Measurements from ENCODE around the gene TMEM247. TPM values are rescaled to one million over a fixed set of nuclear protein-coding genes. Genes with fewer than 3 reads are reported as not detected.

TMEM247 gene
- total and polyA plus RNA-seq, 10 of the 15 experiments (the other 5 are each of a cell fraction or from before 2014, with no cell fraction given): not detected

DNA sequence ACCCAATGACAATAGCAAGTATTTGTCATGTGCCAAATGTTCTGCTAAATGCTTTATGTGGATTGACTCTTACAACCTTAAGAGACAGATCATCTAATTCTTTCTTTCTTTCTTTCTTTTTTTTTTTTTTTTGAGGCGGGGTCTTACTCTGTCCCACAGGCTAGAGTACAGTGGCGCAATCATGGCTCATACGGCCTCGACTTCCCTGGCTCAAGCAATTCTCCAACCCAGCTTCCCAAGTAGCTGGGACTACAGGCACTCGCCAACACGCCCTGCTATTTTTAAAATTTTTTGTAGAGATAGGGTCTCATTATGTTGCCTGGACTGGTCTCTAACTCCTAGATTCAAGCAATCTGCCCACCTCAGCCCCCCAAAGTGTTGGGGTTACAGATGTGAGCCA, 21.4 kb downstream of the TMEM247 start:
- Histone ChIP-seq H4K20me1 (ENCODE audit: control insufficient read depth, insufficient read depth) (no peaks in the 10 kb centered on the region), H3K9ac (ENCODE audit: control insufficient read depth, insufficient read depth, low read length) (no peak overlapping the region), H3K4me2 (ENCODE audit: control insufficient read depth, insufficient read depth) (peak overlapping the region; percentile 84; the same call in 1 of the 2 replicates), H2AFZ (ENCODE audit: control insufficient read depth, low read depth, low read length) (no peak overlapping the region), H3K27ac (ENCODE audit: control insufficient read depth, insufficient read depth) (no peak overlapping the region), H3K4me1 (ENCODE audit: control insufficient read depth, insufficient read depth, low read length) (peaks cover 8% of the 10 kb centered on the region), H3K27me3 (replicated peaks in 1 of 2; ENCODE audit: control insufficient read depth in 2 of 2, insufficient read depth in 2 of 2, low read length in 1 of 2) (0 out of 4 replicates have a peak, but pooled peaks cover 0 to 2% of the 10 kb centered on the region in 2 experiments), H3K79me2 (ENCODE audit: control insufficient read depth, insufficient read depth, low read length) (no peaks in the 10 kb centered on the region), H3K9me3 (replicated peaks; ENCODE audit: control insufficient read depth, insufficient read depth, low read length) (no peaks in the 10 kb centered on the region), H3K4me3 (no peak overlapping the region), H3K36me3 (ENCODE audit: control insufficient read depth in 2 of 2, insufficient read depth in 2 of 2, low read length in 1 of 2) (no peaks in the 10 kb centered on the region)
- ChIA-PET POLR2A (no interaction called here), RAD21 (ENCODE audit: unreplicated experiment) (no interaction called here), SMC1A (ENCODE audit: uncharacterized antibody, unreplicated experiment) (interaction anchor here (0.9 to 1.1 kb wide), 2 partner anchors 30 to 37 kb away, joined by 3 read pairs; no protein-coding TSS in a partner anchor), CTCF (no interaction called here)
- no peak for DNase-seq (ENCODE audit: low read depth, low spot score)
- WGBS (ENCODE audit: insufficient coverage, insufficient replicate concordance, low lambda C conversion rate, missing lambda C conversion rate): 92% methylated on average over 5 of the region's 6 CpGs
- in situ Hi-C loops (cut with MboI) (no loop called here), intact Hi-C loops (cut with micrococcal nuclease; ENCODE audit: unreplicated experiment) (no loop called here)
- no peak for ATAC-seq
- no TSS peak for BruUV-seq (replicated peaks)
- no peak for FAIRE-seq
- TF ChIP-seq, protein P1, sequence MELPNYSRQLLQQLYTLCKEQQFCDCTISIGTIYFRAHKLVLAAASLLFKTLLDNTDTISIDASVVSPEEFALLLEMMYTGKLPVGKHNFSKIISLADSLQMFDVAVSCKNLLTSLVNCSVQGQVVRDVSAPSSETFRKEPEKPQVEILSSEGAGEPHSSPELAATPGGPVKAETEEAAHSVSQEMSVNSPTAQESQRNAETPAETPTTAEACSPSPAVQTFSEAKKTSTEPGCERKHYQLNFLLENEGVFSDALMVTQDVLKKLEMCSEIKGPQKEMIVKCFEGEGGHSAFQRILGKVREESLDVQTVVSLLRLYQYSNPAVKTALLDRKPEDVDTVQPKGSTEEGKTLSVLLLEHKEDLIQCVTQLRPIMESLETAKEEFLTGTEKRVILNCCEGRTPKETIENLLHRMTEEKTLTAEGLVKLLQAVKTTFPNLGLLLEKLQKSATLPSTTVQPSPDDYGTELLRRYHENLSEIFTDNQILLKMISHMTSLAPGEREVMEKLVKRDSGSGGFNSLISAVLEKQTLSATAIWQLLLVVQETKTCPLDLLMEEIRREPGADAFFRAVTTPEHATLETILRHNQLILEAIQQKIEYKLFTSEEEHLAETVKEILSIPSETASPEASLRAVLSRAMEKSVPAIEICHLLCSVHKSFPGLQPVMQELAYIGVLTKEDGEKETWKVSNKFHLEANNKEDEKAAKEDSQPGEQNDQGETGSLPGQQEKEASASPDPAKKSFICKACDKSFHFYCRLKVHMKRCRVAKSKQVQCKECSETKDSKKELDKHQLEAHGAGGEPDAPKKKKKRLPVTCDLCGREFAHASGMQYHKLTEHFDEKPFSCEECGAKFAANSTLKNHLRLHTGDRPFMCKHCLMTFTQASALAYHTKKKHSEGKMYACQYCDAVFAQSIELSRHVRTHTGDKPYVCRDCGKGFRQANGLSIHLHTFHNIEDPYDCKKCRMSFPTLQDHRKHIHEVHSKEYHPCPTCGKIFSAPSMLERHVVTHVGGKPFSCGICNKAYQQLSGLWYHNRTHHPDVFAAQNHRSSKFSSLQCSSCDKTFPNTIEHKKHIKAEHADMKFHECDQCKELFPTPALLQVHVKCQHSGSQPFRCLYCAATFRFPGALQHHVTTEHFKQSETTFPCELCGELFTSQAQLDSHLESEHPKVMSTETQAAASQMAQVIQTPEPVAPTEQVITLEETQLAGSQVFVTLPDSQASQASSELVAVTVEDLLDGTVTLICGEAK (IDR thresholded peaks at IDR 0.05; ENCODE audit: borderline replicate concordance): no peak
- TF ChIP-seq TCF3 (IDR thresholded peaks at IDR 0.05; ENCODE audit: borderline replicate concordance, insufficient read depth, low read depth, low read length): no peak
- TF ChIP-seq DPF2 (IDR thresholded peaks at IDR 0.05): no peak
- TF ChIP-seq, protein P2, sequence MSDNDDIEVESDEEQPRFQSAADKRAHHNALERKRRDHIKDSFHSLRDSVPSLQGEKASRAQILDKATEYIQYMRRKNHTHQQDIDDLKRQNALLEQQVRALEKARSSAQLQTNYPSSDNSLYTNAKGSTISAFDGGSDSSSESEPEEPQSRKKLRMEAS (IDR thresholded peaks at IDR 0.05; ENCODE audit: low read depth, low read length): no peak
- TF ChIP-seq RB1 (IDR thresholded peaks at IDR 0.05; ENCODE audit: borderline replicate concordance): no peak
- no peak for TF ChIP-seq BRCA1 (IDR thresholded peaks at IDR 0.05; ENCODE audit: low read depth, low read length)
- TF ChIP-seq MEF2A (IDR thresholded peaks at IDR 0.05; ENCODE audit: insufficient read depth, low read depth, low read length): no peak
- no peak for TF ChIP-seq NFXL1 (IDR thresholded peaks at IDR 0.05; ENCODE audit: borderline replicate concordance)
- TF ChIP-seq EGR1 (IDR thresholded peaks at IDR 0.05; ENCODE audit: borderline replicate concordance in 1 of 2, low read depth in 2 of 2, low read length in 2 of 2): no peak
- TF ChIP-seq, protein P3, sequence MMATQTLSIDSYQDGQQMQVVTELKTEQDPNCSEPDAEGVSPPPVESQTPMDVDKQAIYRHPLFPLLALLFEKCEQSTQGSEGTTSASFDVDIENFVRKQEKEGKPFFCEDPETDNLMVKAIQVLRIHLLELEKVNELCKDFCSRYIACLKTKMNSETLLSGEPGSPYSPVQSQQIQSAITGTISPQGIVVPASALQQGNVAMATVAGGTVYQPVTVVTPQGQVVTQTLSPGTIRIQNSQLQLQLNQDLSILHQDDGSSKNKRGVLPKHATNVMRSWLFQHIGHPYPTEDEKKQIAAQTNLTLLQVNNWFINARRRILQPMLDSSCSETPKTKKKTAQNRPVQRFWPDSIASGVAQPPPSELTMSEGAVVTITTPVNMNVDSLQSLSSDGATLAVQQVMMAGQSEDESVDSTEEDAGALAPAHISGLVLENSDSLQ (IDR thresholded peaks at IDR 0.05): no peak
- no peak for TF ChIP-seq IKZF2 (IDR thresholded peaks at IDR 0.05)
- no peak for TF ChIP-seq GATAD2B (conservative IDR thresholded peaks at IDR 0.05; ENCODE audit: low read depth)
- TF ChIP-seq CBFB (IDR thresholded peaks at IDR 0.05; ENCODE audit: low read depth): no peak
- TF ChIP-seq, protein P4, sequence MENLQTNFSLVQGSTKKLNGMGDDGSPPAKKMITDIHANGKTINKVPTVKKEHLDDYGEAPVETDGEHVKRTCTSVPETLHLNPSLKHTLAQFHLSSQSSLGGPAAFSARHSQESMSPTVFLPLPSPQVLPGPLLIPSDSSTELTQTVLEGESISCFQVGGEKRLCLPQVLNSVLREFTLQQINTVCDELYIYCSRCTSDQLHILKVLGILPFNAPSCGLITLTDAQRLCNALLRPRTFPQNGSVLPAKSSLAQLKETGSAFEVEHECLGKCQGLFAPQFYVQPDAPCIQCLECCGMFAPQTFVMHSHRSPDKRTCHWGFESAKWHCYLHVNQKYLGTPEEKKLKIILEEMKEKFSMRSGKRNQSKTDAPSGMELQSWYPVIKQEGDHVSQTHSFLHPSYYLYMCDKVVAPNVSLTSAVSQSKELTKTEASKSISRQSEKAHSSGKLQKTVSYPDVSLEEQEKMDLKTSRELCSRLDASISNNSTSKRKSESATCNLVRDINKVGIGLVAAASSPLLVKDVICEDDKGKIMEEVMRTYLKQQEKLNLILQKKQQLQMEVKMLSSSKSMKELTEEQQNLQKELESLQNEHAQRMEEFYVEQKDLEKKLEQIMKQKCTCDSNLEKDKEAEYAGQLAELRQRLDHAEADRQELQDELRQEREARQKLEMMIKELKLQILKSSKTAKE (IDR thresholded peaks at IDR 0.05; ENCODE audit: low read depth, poor library complexity, severe bottlenecking): no peak
- TF ChIP-seq, protein P5, sequence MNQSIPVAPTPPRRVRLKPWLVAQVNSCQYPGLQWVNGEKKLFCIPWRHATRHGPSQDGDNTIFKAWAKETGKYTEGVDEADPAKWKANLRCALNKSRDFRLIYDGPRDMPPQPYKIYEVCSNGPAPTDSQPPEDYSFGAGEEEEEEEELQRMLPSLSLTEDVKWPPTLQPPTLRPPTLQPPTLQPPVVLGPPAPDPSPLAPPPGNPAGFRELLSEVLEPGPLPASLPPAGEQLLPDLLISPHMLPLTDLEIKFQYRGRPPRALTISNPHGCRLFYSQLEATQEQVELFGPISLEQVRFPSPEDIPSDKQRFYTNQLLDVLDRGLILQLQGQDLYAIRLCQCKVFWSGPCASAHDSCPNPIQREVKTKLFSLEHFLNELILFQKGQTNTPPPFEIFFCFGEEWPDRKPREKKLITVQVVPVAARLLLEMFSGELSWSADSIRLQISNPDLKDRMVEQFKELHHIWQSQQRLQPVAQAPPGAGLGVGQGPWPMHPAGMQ (IDR thresholded peaks at IDR 0.05; ENCODE audit: borderline replicate concordance): no peak

Data from GM12878 (cell line).